ENCODE results near the gene TUBGCP6. TPM values are rescaled to one million over a fixed set of nuclear protein-coding genes. Genes with fewer than 3 reads are reported as not detected.

Gene TUBGCP6
- total RNA-seq, 1 donor from 2014 or later, result 38.1 TPM

GRCh38 chr22:50224071-50224470, 20.8 kb downstream of the TUBGCP6 start:
- DNase-seq, result no peak

DNA sequence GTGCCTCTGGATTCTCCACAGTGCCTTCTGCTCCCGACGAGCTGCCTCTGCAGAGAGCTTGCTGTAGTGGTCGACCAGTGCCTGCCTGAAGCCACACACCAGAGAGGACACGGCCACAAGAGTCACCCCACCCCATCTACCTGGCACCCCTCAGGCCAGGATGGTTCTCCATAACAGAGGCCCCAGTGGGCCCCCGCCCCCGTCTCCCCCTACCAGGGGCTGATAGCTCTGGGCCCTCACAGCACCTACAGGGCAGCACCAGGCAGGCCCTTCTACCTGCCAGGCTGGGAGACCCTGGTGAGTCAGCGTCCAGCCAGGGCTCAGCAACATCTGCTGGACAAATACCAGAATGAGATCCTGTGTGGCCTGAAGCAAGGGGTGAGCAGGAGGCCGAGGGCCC, 22.3 kb downstream of the TUBGCP6 start:
- DNase-seq, result no peak

GRCh38 chr22:50221410-50222300, 23.2 kb downstream of the TUBGCP6 start:
- no peak for DNase-seq

- no peak for DNase-seq
These were observed 24.0 kb downstream of the TUBGCP6 start for GRCh38 chr22:50220603-50221409.

- no peak for DNase-seq
These were observed 24.8 kb downstream of the TUBGCP6 start for GRCh38 chr22:50219800-50220602.

DNA sequence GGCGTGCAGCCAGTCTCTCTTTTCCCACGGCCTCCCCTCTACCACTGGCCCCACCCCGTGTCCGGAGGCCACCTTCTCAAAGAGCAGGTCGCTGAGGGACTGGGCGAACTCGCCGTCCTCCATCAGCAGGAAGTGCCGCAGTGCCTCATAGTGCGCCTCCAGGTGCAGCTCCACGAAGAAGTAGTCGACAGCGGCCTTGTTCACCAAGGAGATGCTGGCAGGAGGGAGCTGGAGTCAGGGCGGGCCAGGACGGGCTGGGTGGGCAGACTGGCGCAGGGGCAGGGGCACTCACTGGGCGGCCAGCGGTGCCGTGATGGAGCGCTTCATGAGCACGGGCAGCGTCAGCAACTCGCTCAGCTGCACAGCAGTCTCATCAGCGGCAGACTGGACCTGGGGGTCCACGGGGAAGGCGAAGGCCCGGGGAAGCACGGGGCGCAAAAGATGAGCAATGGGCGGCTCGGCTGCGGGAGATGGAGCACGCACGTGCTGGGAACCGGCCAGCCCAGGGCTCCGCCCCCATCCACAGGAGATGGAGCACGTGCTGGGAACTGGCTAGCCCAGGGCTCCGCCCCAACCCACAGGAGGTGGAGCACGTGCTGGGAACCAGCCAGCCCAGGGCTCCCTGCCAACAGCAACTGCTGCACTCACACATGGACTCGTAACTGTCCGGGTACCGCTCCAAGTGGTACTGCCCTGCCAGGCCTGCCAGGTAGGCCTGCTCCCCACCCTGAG, 25.7 kb downstream of the TUBGCP6 start:
- DNase-seq, result peak; percentile 82

GRCh38 chr22:50218153-50218995, 26.4 kb downstream of the TUBGCP6 start:
- DNase-seq, result no peak

GRCh38 chr22:50217543-50218152, 27.2 kb downstream of the TUBGCP6 start:
- no peak for DNase-seq

DNA sequence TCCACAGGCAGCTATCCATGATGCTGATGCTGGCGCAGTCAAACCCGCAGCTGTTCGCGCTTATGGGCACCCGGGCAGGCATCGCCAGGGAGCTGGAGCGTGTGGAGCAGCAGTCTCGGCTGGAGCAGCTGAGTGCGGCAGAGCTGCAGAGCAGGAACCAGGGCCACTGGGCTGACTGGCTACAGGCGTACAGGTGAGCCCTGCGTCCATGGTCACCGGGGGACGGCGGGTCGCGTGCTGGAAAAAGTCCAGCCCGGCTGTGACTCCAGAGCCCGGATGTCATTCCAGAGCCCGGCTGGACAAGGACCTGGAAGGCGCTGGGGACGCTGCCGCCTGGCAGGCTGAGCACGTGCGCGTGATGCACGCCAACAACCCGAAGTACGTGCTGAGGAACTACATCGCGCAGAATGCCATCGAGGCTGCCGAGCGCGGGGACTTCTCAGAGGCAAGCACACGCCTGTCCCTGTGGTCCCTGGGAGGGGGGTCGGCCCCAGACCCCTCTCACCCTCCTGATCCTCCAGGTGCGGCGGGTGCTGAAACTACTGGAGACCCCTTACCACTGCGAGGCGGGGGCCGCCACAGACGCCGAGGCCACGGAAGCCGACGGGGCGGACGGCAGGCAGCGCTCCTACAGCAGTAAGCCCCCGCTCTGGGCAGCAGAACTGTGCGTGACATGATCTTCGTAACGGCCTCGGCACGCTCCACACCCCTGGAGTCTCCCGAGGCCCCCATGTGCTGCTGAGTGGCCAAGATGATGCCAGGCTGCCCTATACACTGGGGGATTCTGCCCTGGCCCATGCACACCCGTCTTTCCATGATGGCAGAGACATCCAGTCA, 27.9 kb downstream of the TUBGCP6 start:
- DNase-seq, result no peak

DNA sequence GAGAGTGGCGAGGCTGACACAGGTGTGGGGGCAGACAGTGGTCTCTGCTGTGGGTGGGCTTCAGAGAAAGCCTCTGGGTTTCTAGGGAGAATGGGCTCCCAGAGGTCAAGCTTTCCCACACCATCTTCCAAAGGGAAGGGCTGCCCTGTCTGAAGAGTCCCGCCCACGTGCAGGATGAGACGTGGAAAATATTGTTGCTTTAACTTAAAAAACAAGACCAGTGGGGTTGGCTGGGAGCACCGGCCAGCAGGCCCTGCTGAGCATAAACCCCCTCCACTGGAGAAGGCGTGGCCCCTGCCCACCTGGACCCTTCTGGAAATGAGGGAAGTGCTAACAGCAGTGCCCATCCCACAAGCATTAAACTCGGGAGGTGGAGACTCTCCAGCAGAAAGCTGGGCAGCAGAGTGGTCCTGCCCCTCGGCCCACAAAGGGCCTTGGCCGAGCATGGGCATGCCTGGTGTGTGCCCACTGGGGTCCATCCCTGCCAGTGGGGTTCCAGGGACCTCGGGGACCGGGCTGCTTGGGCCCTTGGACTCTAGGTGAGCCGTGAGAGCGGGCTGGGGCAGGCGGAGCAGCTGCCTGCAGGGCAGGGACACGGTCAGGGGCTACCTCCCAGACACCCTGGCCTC, 28.7 kb downstream of the TUBGCP6 start:
- DNase-seq, result no peak

DNA sequence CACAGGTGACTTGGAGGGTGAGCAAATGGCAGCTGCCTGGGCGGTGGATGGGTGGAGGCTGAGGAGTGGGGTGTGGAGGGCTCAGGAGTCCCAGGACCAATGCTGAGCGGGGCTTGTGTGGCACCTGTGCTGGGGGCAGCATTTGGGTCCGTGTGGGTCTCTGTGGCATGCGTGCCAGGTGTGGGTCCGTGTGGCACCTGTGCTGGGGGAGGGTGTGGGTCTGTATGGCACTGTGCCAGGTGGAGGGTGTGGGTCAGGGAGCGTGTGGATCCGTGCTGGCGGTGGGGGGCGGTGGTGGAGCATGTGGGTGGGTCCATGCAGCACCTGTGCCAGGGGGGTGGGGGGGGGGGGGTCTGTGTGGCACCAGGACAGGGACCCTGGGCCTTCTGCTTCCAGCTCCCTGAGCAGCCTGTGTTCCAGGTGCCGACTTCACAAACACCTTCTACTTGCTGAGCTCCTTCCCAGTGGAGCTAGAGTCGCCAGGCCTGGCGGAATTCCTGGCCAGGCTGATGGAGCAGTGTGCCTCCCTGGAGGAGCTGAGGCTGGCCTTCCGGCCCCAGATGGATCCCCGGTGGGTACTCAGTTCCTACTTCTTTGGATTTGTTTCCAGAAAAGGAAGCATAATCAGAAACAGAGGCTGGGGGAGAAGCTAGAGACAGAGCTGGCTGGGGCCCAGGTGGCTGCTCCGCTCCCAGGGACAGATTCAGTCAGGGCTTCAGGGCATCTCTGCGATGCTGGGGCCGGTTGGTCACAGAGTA, 29.3 kb downstream of the TUBGCP6 start:
- DNase-seq, result no peak

GRCh38 chr22:50213263-50213662, 31.6 kb downstream of the TUBGCP6 start:
- no peak for DNase-seq

DNA sequence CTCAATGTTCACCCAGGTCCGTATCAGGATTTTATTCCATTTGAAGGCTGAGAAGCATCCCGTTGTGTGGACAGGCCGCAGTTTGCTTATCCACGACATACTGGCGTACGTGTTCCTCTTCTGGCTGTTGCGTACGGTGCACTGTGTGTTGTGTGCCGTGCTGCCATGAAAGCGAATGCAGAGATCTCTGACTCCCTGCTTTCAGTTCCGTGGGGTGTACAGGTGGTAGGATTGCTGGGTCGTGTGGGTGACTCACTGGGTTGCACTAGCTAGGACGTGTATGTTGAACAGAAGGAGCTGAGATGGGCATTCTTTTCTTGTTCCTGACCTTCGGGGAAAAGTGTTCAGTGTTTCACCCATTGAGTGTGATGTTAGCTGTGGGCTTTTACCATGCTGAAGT, 33.7 kb downstream of the TUBGCP6 start:
- DNase-seq, result no peak

GRCh38 chr22:50210378-50211139, 34.3 kb downstream of the TUBGCP6 start:
- no peak for DNase-seq

GRCh38 chr22:50209893-50210292, 34.9 kb downstream of the TUBGCP6 start:
- DNase-seq, result peak; percentile 79

- DNase-seq, result no peak
These were observed 35.6 kb downstream of the TUBGCP6 start for GRCh38 chr22:50208939-50209892.

Data from dermis blood vessel endothelial cell (primary cell).